CD14-positive monocyte (primary cell): ENCODE results near the gene DUOXA1. TPM values are rescaled to one million over a fixed set of nuclear protein-coding genes. Genes with fewer than 3 reads are reported as not detected.

Experiments
- DNase-seq, 3 donors: peaks; one replicate each; pipeline ENCODE4 v3.0.0-alpha.2; 2011 to 2022
- H2AFZ ChIP-seq: 2 replicates; pipeline ENCODE4 v1.6.0; 2012; ENCODE audit warnings: mild to moderate bottlenecking, low read depth, low read length, inconsistent platforms; ENCODE audit not compliant: insufficient read depth, poor library complexity, severe bottlenecking
- H3K27ac ChIP-seq, 2 donors: 1 replicate in 1 of 2; 2 replicates in 1 of 2; pipeline ENCODE4 v1.5.1; 2012 to 2013; ENCODE audit warnings: low read length in 2 of 2, control low read depth in 1 of 2, inconsistent platforms in 1 of 2, low read depth in 1 of 2, mild to moderate bottlenecking in 1 of 2
- H3K27me3 ChIP-seq, 2 donors: one replicate each; pipeline versions ENCODE4 v1.6.0 to v1.6.1; 2011 to 2013; ENCODE audit warnings: low read length in 2 of 2; ENCODE audit not compliant: control insufficient read depth in 2 of 2, insufficient read depth in 2 of 2
- H3K36me3 ChIP-seq, 2 donors: replicated peaks in 1 of 2; 1 replicate in 1 of 2; 2 replicates in 1 of 2; pipeline versions ENCODE4 v1.5.1 to v1.6.1; 2012 to 2013; ENCODE audit warnings: low read length in 2 of 2, control low read depth in 1 of 2, inconsistent platforms in 1 of 2, mild to moderate bottlenecking in 1 of 2; ENCODE audit not compliant: insufficient read depth in 2 of 2, control insufficient read depth in 1 of 2
- H3K4me1 ChIP-seq, 2 donors: 1 replicate in 1 of 2; 2 replicates in 1 of 2; pipeline versions ENCODE4 v1.5.1 to v1.6.1; 2012 to 2013; ENCODE audit warnings: low read length in 2 of 2, control low read depth in 1 of 2, inconsistent platforms in 1 of 2, mild to moderate bottlenecking in 1 of 2, moderate library complexity in 1 of 2; ENCODE audit not compliant: insufficient read depth in 2 of 2, control insufficient read depth in 1 of 2
- H3K4me2 ChIP-seq: replicated peaks from 2 replicates; pipeline ENCODE3; 2012; ENCODE audit warnings: low read length, moderate library complexity, mild to moderate bottlenecking; ENCODE audit not compliant: poor library complexity, severe bottlenecking; ENCODE audit errors: extremely low read depth
- H3K4me3 ChIP-seq, 3 experiments: fragments of 200-600 bp in 1 of 3; sonication (generic) in 1 of 3; replicated peaks in 1 of 3; 1 replicate in 2 of 3; 2 replicates in 1 of 3; pipeline ENCODE4 v1.5.1; 2011 to 2013; ENCODE audit warnings: low read length in 3 of 3, mild to moderate bottlenecking in 3 of 3, control low read depth in 2 of 3, low read depth in 2 of 3, inconsistent platforms in 1 of 3, moderate library complexity in 1 of 3
- H3K79me2 ChIP-seq: 2 replicates; pipeline ENCODE4 v1.6.0; 2012; ENCODE audit warnings: mild to moderate bottlenecking, control low read depth, inconsistent platforms, low read length, moderate library complexity; ENCODE audit not compliant: insufficient read depth
- H3K9ac ChIP-seq: 2 replicates; pipeline ENCODE4 v1.6.0; 2017; ENCODE audit warnings: low read length, mild to moderate bottlenecking; ENCODE audit not compliant: insufficient read depth, poor library complexity, severe bottlenecking
- H3K9me3 ChIP-seq, 2 donors: replicated peaks in 1 of 2; 1 replicate in 1 of 2; 2 replicates in 1 of 2; pipeline versions ENCODE4 v1.5.1 to v1.6.1; 2012 to 2013; ENCODE audit warnings: low read length in 2 of 2, control low read depth in 1 of 2; ENCODE audit not compliant: control insufficient read depth in 1 of 2, insufficient read depth in 1 of 2
- H4K20me1 ChIP-seq: 2 replicates; pipeline ENCODE4 v1.6.0; 2012; ENCODE audit warnings: mild to moderate bottlenecking, low read length, control low read depth, moderate library complexity; ENCODE audit not compliant: insufficient read depth
- H3K27ac Mint-ChIP-seq, 7 donors: one replicate each; pipeline ENCODE4 v1.8.0; 2020; ENCODE audit warnings: mild to moderate bottlenecking in 7 of 7, mixed read lengths in 7 of 7, moderate library complexity in 6 of 7, inconsistent platforms in 2 of 7
- H3K27me3 Mint-ChIP-seq, 3 donors: one replicate each; pipeline ENCODE4 v1.8.0; 2021 to 2022; ENCODE audit warnings: low read depth in 3 of 3, mild to moderate bottlenecking in 3 of 3, mixed read lengths in 3 of 3, moderate library complexity in 3 of 3, inconsistent platforms in 1 of 3
- H3K36me3 Mint-ChIP-seq, 2 donors: one replicate each; pipeline ENCODE4 v1.8.0; 2020; ENCODE audit warnings: mixed read lengths in 2 of 2, inconsistent platforms in 1 of 2, mild to moderate bottlenecking in 1 of 2
- H3K4me1 Mint-ChIP-seq: one replicate; pipeline ENCODE4 v1.8.0; 2020; ENCODE audit warnings: mild to moderate bottlenecking, mixed read lengths
- H3K4me3 Mint-ChIP-seq, 2 donors: one replicate each; pipeline ENCODE4 v1.8.0; 2020; ENCODE audit warnings: mild to moderate bottlenecking in 2 of 2, mixed read lengths in 2 of 2, moderate library complexity in 1 of 2
- H3K9me3 Mint-ChIP-seq, 7 donors: one replicate each; pipeline ENCODE4 v1.8.0; 2020 to 2022; ENCODE audit warnings: mixed read lengths in 7 of 7, mild to moderate bottlenecking in 6 of 7, moderate library complexity in 6 of 7, inconsistent platforms in 2 of 7
- WGBS: methylation state at CpG from one replicate; pipeline ENCODE4 v1.1.5; 2013; ENCODE audit warnings: missing lambda C conversion rate; ENCODE audit not compliant: insufficient coverage; 5-methylcytosine and 5-hydroxymethylcytosine counted together
- intact Hi-C, 2 donors: fragments of 100-400 bp; cut with micrococcal nuclease; formaldehyde crosslinking; loops; one replicate each; pipeline versions ENCODE4 v1.15.0 to v1.15.1; 2023
- polyA plus RNA-seq, 3 donors: library from polyadenylated mRNA; depleted of rRNA in 1 of 3; unstranded in 2 of 3; stranded (reverse) in 1 of 3; fragments of 300-500 nt in 2 of 3; fragments of >200 nt in 1 of 3; fragmentation: Illumina TruSeq in 2 of 3; gene quantifications; 1 replicate in 2 of 3; 2 replicates in 1 of 3; pipeline ENCODE4 v1.2.3, GENCODE V29; 2012 to 2021
- TF ChIP-seq, protein P1 (sequence below): fragments of 200-600 bp; IDR thresholded peaks from one replicate; pipeline ENCODE4 v1.8.0; 2022; ENCODE audit warnings: antibody characterized with exemption, mild to moderate bottlenecking

The DUOXA1 gene
- polyA plus RNA-seq, 3 donors: not detected

DNA sequence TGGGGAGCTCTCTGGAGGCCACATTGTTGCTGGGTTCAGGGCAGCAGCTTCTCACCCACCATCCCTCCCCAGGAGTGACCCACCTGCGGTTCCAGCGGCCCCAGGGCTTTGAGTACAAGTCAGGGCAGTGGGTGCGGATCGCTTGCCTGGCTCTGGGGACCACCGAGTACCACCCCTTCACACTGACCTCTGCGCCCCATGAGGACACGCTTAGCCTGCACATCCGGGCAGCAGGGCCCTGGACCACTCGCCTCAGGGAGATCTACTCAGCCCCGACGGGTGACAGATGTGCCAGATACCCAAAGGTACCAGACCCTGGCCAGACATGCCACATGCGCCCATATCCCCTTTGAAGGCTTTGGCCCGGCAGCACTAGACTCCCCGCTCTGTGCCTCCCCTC is 32.0 kb upstream of the DUOXA1 start:
- Histone ChIP-seq H3K4me1 (peaks cover 18 to 21% of the 10 kb centered on the region in 2 donors), H3K27ac (no peak overlapping the region), H4K20me1 (no peaks in the 10 kb centered on the region), H3K4me3 (no peak overlapping the region), H3K36me3 (no peaks in the 10 kb centered on the region), H3K4me2 (no peak overlapping the region), H3K27me3 (no peaks in the 10 kb centered on the region), H2AFZ (no peak overlapping the region), H3K9me3 (no peaks in the 10 kb centered on the region), H3K9ac (no peak overlapping the region), H3K79me2 (no peaks in the 10 kb centered on the region)
- TF ChIP-seq, protein P1, sequence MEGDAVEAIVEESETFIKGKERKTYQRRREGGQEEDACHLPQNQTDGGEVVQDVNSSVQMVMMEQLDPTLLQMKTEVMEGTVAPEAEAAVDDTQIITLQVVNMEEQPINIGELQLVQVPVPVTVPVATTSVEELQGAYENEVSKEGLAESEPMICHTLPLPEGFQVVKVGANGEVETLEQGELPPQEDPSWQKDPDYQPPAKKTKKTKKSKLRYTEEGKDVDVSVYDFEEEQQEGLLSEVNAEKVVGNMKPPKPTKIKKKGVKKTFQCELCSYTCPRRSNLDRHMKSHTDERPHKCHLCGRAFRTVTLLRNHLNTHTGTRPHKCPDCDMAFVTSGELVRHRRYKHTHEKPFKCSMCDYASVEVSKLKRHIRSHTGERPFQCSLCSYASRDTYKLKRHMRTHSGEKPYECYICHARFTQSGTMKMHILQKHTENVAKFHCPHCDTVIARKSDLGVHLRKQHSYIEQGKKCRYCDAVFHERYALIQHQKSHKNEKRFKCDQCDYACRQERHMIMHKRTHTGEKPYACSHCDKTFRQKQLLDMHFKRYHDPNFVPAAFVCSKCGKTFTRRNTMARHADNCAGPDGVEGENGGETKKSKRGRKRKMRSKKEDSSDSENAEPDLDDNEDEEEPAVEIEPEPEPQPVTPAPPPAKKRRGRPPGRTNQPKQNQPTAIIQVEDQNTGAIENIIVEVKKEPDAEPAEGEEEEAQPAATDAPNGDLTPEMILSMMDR: no peak
- DNase-seq: no peak
- Mint-ChIP-seq H3K4me1 (peaks cover 27% of the 10 kb centered on the region), H3K4me3 (no peak overlapping the region), H3K27me3 (peaks cover 0 to 4% (median 3%) of the 10 kb centered on the region in 3 donors), H3K27ac (peak overlapping the region in 1 of 7 donors; percentile 85), H3K36me3 (peaks cover 0 to 2% of the 10 kb centered on the region in 2 donors), H3K9me3 (peaks cover 0 to 3% (median 0%) of the 10 kb centered on the region in 7 donors)
- intact Hi-C loops: no loop called here
- 97% methylated on average over 14 of the region's 14 CpGs for WGBS

DNA sequence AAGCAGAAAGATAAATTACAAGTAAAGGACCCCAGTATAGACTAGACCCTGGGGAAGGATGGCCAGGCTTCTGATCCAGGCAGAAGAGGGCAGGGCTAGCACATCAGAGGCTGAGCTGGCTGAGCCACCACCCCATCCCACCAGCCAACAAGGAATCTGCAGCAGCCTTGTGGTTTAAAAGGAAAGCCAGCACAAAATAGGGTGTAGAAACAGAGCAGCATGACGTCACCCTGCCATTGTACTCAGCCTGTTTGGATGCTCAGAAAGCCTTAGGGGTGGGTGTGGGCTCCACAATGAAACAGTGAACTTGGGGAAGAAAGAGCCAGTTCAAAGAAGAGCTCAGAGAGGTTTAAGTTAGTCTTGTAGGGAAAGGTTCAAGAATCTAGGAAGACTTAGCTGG is 28.3 kb upstream of the DUOXA1 start:
- Histone ChIP-seq H3K4me2 (no peak overlapping the region), H3K9me3 (no peaks in the 10 kb centered on the region), H3K79me2 (no peaks in the 10 kb centered on the region), H4K20me1 (no peaks in the 10 kb centered on the region), H3K27ac (no peak overlapping the region), H3K4me1 (peaks cover 6 to 7% of the 10 kb centered on the region in 2 donors), H3K4me3 (no peak overlapping the region), H3K36me3 (no peaks in the 10 kb centered on the region), H3K9ac (no peak overlapping the region), H2AFZ (no peak overlapping the region), H3K27me3 (no peaks in the 10 kb centered on the region)
- intact Hi-C loops: no loop called here
- peaks cover 0 to 3% (median 0%) of the 10 kb centered on the region in 7 donors for H3K9me3 Mint-ChIP-seq
- H3K4me1 Mint-ChIP-seq: peaks cover 7% of the 10 kb centered on the region
- peak overlapping the region in 2 of 7 donors; percentile 11 to 21 for H3K27ac Mint-ChIP-seq
- 64% methylated on average over 1 of the region's 1 CpG for WGBS
- TF ChIP-seq, protein P1: no peak
- no peak for DNase-seq
- peaks cover 0 to 2% of the 10 kb centered on the region in 2 donors for H3K36me3 Mint-ChIP-seq
- H3K4me3 Mint-ChIP-seq: no peak overlapping the region
- peaks cover 0 to 9% (median 6%) of the 10 kb centered on the region in 3 donors for H3K27me3 Mint-ChIP-seq
